Sigmoid colon (tissue), 4 donors: Measurements from ENCODE around the gene DNAI1.

Experiments used
- CTCF ChIP-seq, 4 experiments: fragments of 450-650 bp in 3 of 4; fragments of 200-600 bp in 1 of 4; IDR thresholded peaks; one replicate each; pipeline ENCODE4 v1.5.1; 2016 to 2019; ENCODE audit warnings: antibody characterized with exemption in 4 of 4, mild to moderate bottlenecking in 3 of 4, moderate library complexity in 2 of 4
- POLR2AphosphoS5 ChIP-seq, 4 donors: sonication (generic); formaldehyde crosslinking; IDR thresholded peaks; one replicate each; pipeline ENCODE4 v1.6.1; 2017; ENCODE audit warnings: antibody characterized with exemption in 4 of 4

- TF ChIP-seq POLR2AphosphoS5 (IDR thresholded peaks at IDR 0.05): no peak
- TF ChIP-seq CTCF (IDR thresholded peaks at IDR 0.05): no peak
Measured at GRCh38 chr9:34492051-34492450, 33.4 kb downstream of the DNAI1 start.
